IMR-90 (cell line): ENCODE data around the gene WDR5. TPM values are rescaled to one million over a fixed set of nuclear protein-coding genes. Genes with fewer than 3 reads are reported as not detected.

Source experiments
- ATAC-seq: fragments of 200-7000 bp; cut with Tn5 transposase; 2 replicates; pipeline ENCODE4 v1.9.1; 2020; ENCODE audit warnings: low read depth, mild to moderate bottlenecking, moderate library complexity
- BruUV-seq: library from RNA; stranded (reverse); fragments of 400-500 nt; replicated peaks from 2 replicates; lab custom pipeline; 2021; lab: Mats Ljungman, UMichigan
- CTCF ChIA-PET: fragments of 300-600 bp; formaldehyde crosslinking; extraction: SDS; loops from one replicate; lab custom pipeline; 2021; ENCODE audit warnings: antibody characterized with exemption; lab: Yijun Ruan, JAX
- POLR2A ChIA-PET: fragments of 300-600 bp; sonication (Branson Sonifier 250); formaldehyde crosslinking; loops from one replicate; lab custom pipeline; 2022; ENCODE audit warnings: antibody characterized with exemption; ENCODE audit not compliant: unreplicated experiment; lab: Charles Lee
- DNase-seq: peaks from one replicate; pipeline ENCODE4 v3.0.0; 2013
- H2AFZ ChIP-seq: replicated peaks from 2 replicates; pipeline ENCODE3; 2013; ENCODE audit warnings: low read length, mild to moderate bottlenecking; ENCODE audit not compliant: poor library complexity
- H2AK5ac ChIP-seq: 2 replicates; pipeline ENCODE4 v1.6.1; 2013; ENCODE audit warnings: low read depth, low read length, inconsistent platforms
- H2AK9ac ChIP-seq: replicated peaks from 2 replicates; pipeline ENCODE3; 2013; ENCODE audit warnings: mild to moderate bottlenecking, low read depth, low read length, moderate library complexity; ENCODE audit not compliant: poor library complexity
- H2BK120ac ChIP-seq: 2 replicates; pipeline ENCODE4 v1.6.1; 2013; ENCODE audit warnings: low read depth, low read length, inconsistent platforms
- H2BK15ac ChIP-seq: 3 replicates; pipeline ENCODE4 v1.6.1; 2013; ENCODE audit warnings: low read depth, low read length, inconsistent platforms
- H2BK20ac ChIP-seq: 2 replicates; pipeline ENCODE4 v1.6.1; 2013; ENCODE audit warnings: low read depth, mild to moderate bottlenecking, inconsistent platforms, low read length, moderate library complexity
- H2BK5ac ChIP-seq: 2 replicates; pipeline ENCODE4 v1.6.1; 2013; ENCODE audit warnings: mild to moderate bottlenecking, low read depth, low read length, inconsistent platforms; ENCODE audit not compliant: poor library complexity, severe bottlenecking
- H3K14ac ChIP-seq: replicated peaks from 2 replicates; pipeline ENCODE4 v1.6.1; 2013; ENCODE audit warnings: low read depth, low read length, inconsistent platforms
- H3K18ac ChIP-seq: 2 replicates; pipeline ENCODE4 v1.6.1; 2013; ENCODE audit warnings: low read depth, low read length, control low read depth
- H3K23ac ChIP-seq: 2 replicates; pipeline ENCODE4 v1.6.1; 2013; ENCODE audit warnings: low read depth, low read length, inconsistent platforms
- H3K27ac ChIP-seq: 2 replicates; pipeline ENCODE4 v1.5.1; 2013; ENCODE audit warnings: mild to moderate bottlenecking, control low read depth, low read length; ENCODE audit not compliant: insufficient read depth
- H3K27me3 ChIP-seq: 2 replicates; pipeline ENCODE4 v1.6.1; 2013; ENCODE audit warnings: low read length; ENCODE audit not compliant: control insufficient read depth, insufficient read depth
- H3K36me3 ChIP-seq: 2 replicates; pipeline ENCODE4 v1.6.1; 2013; ENCODE audit warnings: low read length, mixed read lengths; ENCODE audit not compliant: control insufficient read depth, insufficient read depth
- H3K4ac ChIP-seq: 2 replicates; pipeline ENCODE4 v1.6.1; 2013; ENCODE audit warnings: low read depth, low read length, inconsistent platforms
- H3K4me1 ChIP-seq: 2 replicates; pipeline ENCODE4 v1.6.1; 2013; ENCODE audit warnings: low read length, mixed read lengths; ENCODE audit not compliant: control insufficient read depth, insufficient read depth
- H3K4me2 ChIP-seq: 2 replicates; pipeline ENCODE4 v1.6.1; 2013; ENCODE audit warnings: low read depth, mild to moderate bottlenecking, control low read depth, low read length, moderate library complexity
- H3K4me3 ChIP-seq: 2 replicates; pipeline ENCODE4 v1.5.1; 2013; ENCODE audit warnings: low read depth, mild to moderate bottlenecking, control low read depth, low read length, moderate library complexity; ENCODE audit not compliant: insufficient read depth
- H3K56ac ChIP-seq: 2 replicates; pipeline ENCODE4 v1.6.1; 2013; ENCODE audit warnings: low read length, inconsistent platforms; ENCODE audit not compliant: insufficient read depth; ENCODE audit errors: extremely low read depth
- H3K79me1 ChIP-seq, 2 experiments: 2 replicates each; pipeline ENCODE4 v1.6.1; 2013; ENCODE audit warnings: low read length in 2 of 2, inconsistent platforms in 1 of 2, low read depth in 1 of 2
- H3K9ac ChIP-seq: 2 replicates; pipeline ENCODE4 v1.6.1; 2013; ENCODE audit warnings: low read depth, low read length, control low read depth
- H3K9me1 ChIP-seq: 2 replicates; pipeline ENCODE4 v1.6.1; 2013; ENCODE audit warnings: low read length, inconsistent platforms; ENCODE audit not compliant: insufficient read depth
- H3K9me3 ChIP-seq: 2 replicates; pipeline ENCODE4 v1.6.1; 2013; ENCODE audit warnings: low read length; ENCODE audit not compliant: control insufficient read depth, insufficient read depth
- H4K20me1 ChIP-seq: 2 replicates; pipeline ENCODE4 v1.6.1; 2013; ENCODE audit warnings: low read length, inconsistent platforms; ENCODE audit not compliant: insufficient read depth
- H4K5ac ChIP-seq: 2 replicates; pipeline ENCODE4 v1.6.1; 2013; ENCODE audit warnings: mild to moderate bottlenecking, low read depth, low read length, control low read depth
- H4K8ac ChIP-seq, 2 experiments: 2 replicates each; pipeline ENCODE4 v1.6.1; 2013; ENCODE audit warnings: low read depth in 2 of 2, low read length in 2 of 2, control low read depth in 1 of 2, inconsistent platforms in 1 of 2
- H4K91ac ChIP-seq: 2 replicates; pipeline ENCODE4 v1.6.1; 2013; ENCODE audit warnings: low read depth, low read length, inconsistent platforms; ENCODE audit not compliant: insufficient read depth
- BHLHE40 ChIP-seq: fragments of 150-350 bp; IDR thresholded peaks from 2 replicates; pipeline ENCODE4 v1.6.1; 2016; ENCODE audit warnings: mild to moderate bottlenecking, low read depth, low read length
- CEBPB ChIP-seq: IDR thresholded peaks from 2 replicates; pipeline ENCODE4 v1.6.1; 2012; ENCODE audit warnings: low read depth, low read length, improper control_type of control experiment
- CHD1 ChIP-seq: IDR thresholded peaks from 2 replicates; pipeline ENCODE4 v1.6.1; 2012; ENCODE audit warnings: low read depth, low read length, improper control_type of control experiment
- CTCF ChIP-seq: conservative IDR thresholded peaks from 2 replicates; pipeline ENCODE4 v1.5.1; 2012; ENCODE audit warnings: mild to moderate bottlenecking, low read depth, low read length, improper control_type of control experiment
- FOS ChIP-seq: fragments of 150-350 bp; IDR thresholded peaks from 2 replicates; pipeline ENCODE4 v1.6.1; 2016; ENCODE audit warnings: low read depth, low read length
- MAFK ChIP-seq: IDR thresholded peaks from 2 replicates; pipeline ENCODE4 v1.6.1; 2012; ENCODE audit warnings: low read depth, low read length, improper control_type of control experiment
- MAZ ChIP-seq: IDR thresholded peaks from 2 replicates; pipeline ENCODE4 v1.6.1; 2012; ENCODE audit warnings: low read depth, mild to moderate bottlenecking, low read length, improper control_type of control experiment, moderate library complexity, borderline replicate concordance
- MXI1 ChIP-seq: IDR thresholded peaks from 2 replicates; pipeline ENCODE4 v1.6.1; 2012; ENCODE audit warnings: low read depth, mild to moderate bottlenecking, low read length, moderate library complexity, borderline replicate concordance
- NFE2L2 ChIP-seq: fragments of 150-350 bp; IDR thresholded peaks from 2 replicates; pipeline ENCODE4 v1.6.1; 2016; ENCODE audit warnings: low read depth, mild to moderate bottlenecking, low read length
- RAD21 ChIP-seq: IDR thresholded peaks from 2 replicates; pipeline ENCODE4 v1.6.1; 2012; ENCODE audit warnings: low read length, improper control_type of control experiment
- RCOR1 ChIP-seq: IDR thresholded peaks from 2 replicates; pipeline ENCODE4 v1.6.1; 2012; ENCODE audit warnings: mild to moderate bottlenecking, low read length, improper control_type of control experiment; ENCODE audit not compliant: insufficient replicate concordance
- RFX5 ChIP-seq: IDR thresholded peaks from 2 replicates; pipeline ENCODE4 v1.8.0; 2012; ENCODE audit warnings: low read depth, mild to moderate bottlenecking, low read length, moderate library complexity
- SMC3 ChIP-seq: fragments of 150-350 bp; IDR thresholded peaks from 2 replicates; pipeline ENCODE4 v1.6.1; 2016; ENCODE audit warnings: low read depth, mild to moderate bottlenecking, antibody characterized with exemption, low read length, moderate library complexity
- WGBS, 2 experiments: methylation state at CpG; one replicate each; pipeline versions ENCODE4 v1.1.5 to v1.1.7; 2013; ENCODE audit warnings: missing lambda C conversion rate in 2 of 2; ENCODE audit not compliant: insufficient read length in 1 of 2; ENCODE audit errors: extremely low coverage in 2 of 2; 5-methylcytosine and 5-hydroxymethylcytosine counted together
- dilution Hi-C: fragments of 300-500 bp; cut with HindIII; formaldehyde crosslinking; loops from one replicate; pipeline ENCODE4 v1.14.3; 2018; ENCODE audit warnings: low sequenced_read_pairs; ENCODE audit not compliant: unreplicated experiment
- in situ Hi-C: fragments of 300-500 bp; cut with MboI; formaldehyde crosslinking; loops from 3 replicates; pipeline ENCODE4 v1.14.3; 2019; ENCODE audit warnings: low sequenced_read_pairs, inconsistent platforms, mixed read lengths
- intact Hi-C: fragments of 100-400 bp; cut with micrococcal nuclease; formaldehyde crosslinking; loops from 2 replicates; pipeline ENCODE4 v1.10.0; 2022
- polyA plus RNA-seq, 3 experiments: library from polyadenylated mRNA; depleted of rRNA; stranded (reverse); fragments of >200 nt; gene quantifications; 2 replicates each; pipeline ENCODE4 v1.2.3, GENCODE V29; 2012; ENCODE audit warnings: low replicate concordance in 1 of 3
- total RNA-seq: library from RNA; depleted of rRNA; stranded (reverse); fragments of >200 nt; gene quantifications from 2 replicates; pipeline ENCODE4 v1.2.3, GENCODE V29; 2012
- TF ChIP-seq, protein P1 (sequence below): fragments of 150-350 bp; IDR thresholded peaks from 2 replicates; pipeline ENCODE4 v1.6.1; 2017; ENCODE audit warnings: mild to moderate bottlenecking, antibody characterized with exemption, low read length, low read depth
- TF ChIP-seq, protein P2 (sequence below): fragments of 150-350 bp; IDR thresholded peaks from 2 replicates; pipeline ENCODE4 v1.6.1; 2016; ENCODE audit warnings: low read depth, mild to moderate bottlenecking, low read length, moderate library complexity, borderline replicate concordance

The WDR5 gene
- total and polyA plus RNA-seq, 2 of the 4 experiments (the other 2 are of a cell fraction), result 18.3 to 26.6 TPM

GRCh38 chr9:134178768-134179551 is 43.1 kb downstream of the WDR5 start:
- no peak overlapping the region; the same call in 1 of the 2 replicates for H3K4me2 ChIP-seq
- no peak for TF ChIP-seq RCOR1
- TF ChIP-seq SMC3, result no peak
- TF ChIP-seq MAFK, result no peak
- no peak for TF ChIP-seq CEBPB
- TF ChIP-seq, protein P1, sequence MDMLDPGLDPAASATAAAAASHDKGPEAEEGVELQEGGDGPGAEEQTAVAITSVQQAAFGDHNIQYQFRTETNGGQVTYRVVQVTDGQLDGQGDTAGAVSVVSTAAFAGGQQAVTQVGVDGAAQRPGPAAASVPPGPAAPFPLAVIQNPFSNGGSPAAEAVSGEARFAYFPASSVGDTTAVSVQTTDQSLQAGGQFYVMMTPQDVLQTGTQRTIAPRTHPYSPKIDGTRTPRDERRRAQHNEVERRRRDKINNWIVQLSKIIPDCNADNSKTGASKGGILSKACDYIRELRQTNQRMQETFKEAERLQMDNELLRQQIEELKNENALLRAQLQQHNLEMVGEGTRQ, result no peak
- TF ChIP-seq RFX5, result no peak
- TF ChIP-seq, protein P2, sequence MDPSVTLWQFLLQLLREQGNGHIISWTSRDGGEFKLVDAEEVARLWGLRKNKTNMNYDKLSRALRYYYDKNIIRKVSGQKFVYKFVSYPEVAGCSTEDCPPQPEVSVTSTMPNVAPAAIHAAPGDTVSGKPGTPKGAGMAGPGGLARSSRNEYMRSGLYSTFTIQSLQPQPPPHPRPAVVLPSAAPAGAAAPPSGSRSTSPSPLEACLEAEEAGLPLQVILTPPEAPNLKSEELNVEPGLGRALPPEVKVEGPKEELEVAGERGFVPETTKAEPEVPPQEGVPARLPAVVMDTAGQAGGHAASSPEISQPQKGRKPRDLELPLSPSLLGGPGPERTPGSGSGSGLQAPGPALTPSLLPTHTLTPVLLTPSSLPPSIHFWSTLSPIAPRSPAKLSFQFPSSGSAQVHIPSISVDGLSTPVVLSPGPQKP, result no peak
- TF ChIP-seq RAD21, result no peak
- TF ChIP-seq CTCF, result no peak
- no peak for TF ChIP-seq BHLHE40
- TF ChIP-seq CHD1, result no peak
- TF ChIP-seq NFE2L2, result no peak
- no peak for TF ChIP-seq MAZ
- no peak for TF ChIP-seq FOS
- TF ChIP-seq MXI1, result no peak

More at GRCh38 chr9:134178768-134179551, 43.1 kb downstream of the WDR5 start:
- Histone ChIP-seq H2BK20ac (no peak overlapping the region), H3K27me3 (peaks cover 44% of the 10 kb centered on the region), H2AK5ac (no peak overlapping the region), H4K5ac (no peak overlapping the region), H3K56ac (no peak overlapping the region), H3K36me3 (no peaks in the 10 kb centered on the region), H3K79me1 (no peaks in the 10 kb centered on the region), H2BK120ac (no peak overlapping the region), H3K9me3 (no peaks in the 10 kb centered on the region), H3K4me1 (peaks cover 3% of the 10 kb centered on the region; the same call in 1 of the 2 replicates), H2BK5ac (no peak overlapping the region), H4K8ac (no peak overlapping the region), H4K20me1 (no peaks in the 10 kb centered on the region), H3K27ac (no peak overlapping the region), H2AFZ (peak overlapping the region; percentile 58), H3K18ac (no peak overlapping the region), H2BK15ac (no peak overlapping the region), H3K4me3 (no peak overlapping the region), H3K9ac (no peak overlapping the region), H3K14ac (no peak overlapping the region), H3K9me1 (peaks cover 8% of the 10 kb centered on the region), H4K91ac (no peak overlapping the region), H2AK9ac (no peak overlapping the region), H3K4ac (no peak overlapping the region), H3K23ac (no peak overlapping the region)
- in situ Hi-C loops, result no loop called here
- no TSS peak for BruUV-seq
- ChIA-PET CTCF (no interaction called here), POLR2A (no interaction called here)
- intact Hi-C loops, result no loop called here
- no peak for DNase-seq
- ATAC-seq, result peak; percentile 27
- WGBS, 2 experiments, result 65% methylated on average over 10 of the region's 30 CpGs; no CpG with 5 or more reads in 1 of the 2 experiments
- dilution Hi-C loops, result no loop called here
